Renal cortex interstitium (tissue), 11 donors: ENCODE results near the gene HMCN1. TPM values are rescaled to one million over a fixed set of nuclear protein-coding genes. Genes with fewer than 3 reads are reported as not detected.
"Not testable (repeated sequence)": the region's sequence is repeated elsewhere in the genome, so short reads cannot be mapped to it uniquely, and the experiment has no call there.

Experiments used
- DNase-seq, 11 donors: peaks; one replicate each; pipeline ENCODE4 v3.0.0-alpha.2; 2013; ENCODE audit warnings: low read depth in 9 of 11, low spot score in 4 of 11; ENCODE audit errors: extremely low read depth in 1 of 11
- polyA plus RNA-seq, 3 donors: library from polyadenylated mRNA; unstranded; fragments of 120-200 nt; gene quantifications; one replicate each; pipeline ENCODE4 v1.2.1, GENCODE V29; 2013; ENCODE audit not compliant: insufficient read length in 3 of 3

Gene HMCN1
- polyA plus RNA-seq, 3 donors, result 41.2 to 67.3 (median 60.3) TPM

DNA sequence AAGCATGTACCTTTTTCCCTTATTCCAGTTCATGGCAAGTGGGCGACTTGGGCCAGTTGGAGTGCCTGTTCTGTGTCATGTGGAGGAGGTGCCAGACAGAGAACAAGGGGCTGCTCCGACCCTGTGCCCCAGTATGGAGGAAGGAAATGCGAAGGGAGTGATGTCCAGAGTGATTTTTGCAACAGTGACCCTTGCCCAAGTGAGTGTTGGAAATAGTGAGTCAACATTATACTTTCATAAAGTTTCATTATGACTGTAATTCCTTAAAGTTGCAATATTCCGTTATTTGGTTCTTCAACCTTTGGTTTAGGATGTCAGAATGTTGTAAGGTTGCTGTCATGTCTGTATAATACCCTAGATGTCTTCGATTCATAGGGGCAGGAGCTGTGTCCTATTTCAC is 410.3 kb downstream of the HMCN1 start:
- no peak for DNase-seq

- no peak for DNase-seq
These were observed 412.8 kb downstream of the HMCN1 start for GRCh38 chr1:186146974-186147373.

DNA sequence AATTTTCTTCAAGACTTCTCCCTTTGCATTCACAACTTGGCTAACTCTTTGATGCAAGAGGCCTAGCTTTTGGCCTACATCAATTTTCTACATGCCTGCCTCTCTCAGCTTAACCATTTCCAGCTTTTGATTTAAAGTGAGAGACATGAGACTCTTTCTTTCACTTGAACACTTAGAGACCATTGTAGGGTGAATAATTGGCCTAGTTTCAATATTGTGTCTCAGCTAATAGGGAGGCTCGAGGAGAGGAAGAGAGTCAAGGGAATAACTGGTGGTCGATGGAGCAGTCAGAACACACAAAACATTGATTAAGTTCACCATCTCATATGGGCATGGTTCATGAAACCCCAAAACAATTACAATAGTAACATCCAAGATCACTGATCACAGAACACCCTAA is 415.4 kb downstream of the HMCN1 start:
- no peak for DNase-seq

- no peak for DNase-seq
These were observed 418.0 kb downstream of the HMCN1 start for GRCh38 chr1:186152227-186152619.

GRCh38 chr1:186152620-186153239 is 418.5 kb downstream of the HMCN1 start:
- DNase-seq, result no peak

- peak in 2 of 11 donors; percentile 11 to 12 for DNase-seq
These were observed 420.5 kb downstream of the HMCN1 start for GRCh38 chr1:186154651-186155050.

DNA sequence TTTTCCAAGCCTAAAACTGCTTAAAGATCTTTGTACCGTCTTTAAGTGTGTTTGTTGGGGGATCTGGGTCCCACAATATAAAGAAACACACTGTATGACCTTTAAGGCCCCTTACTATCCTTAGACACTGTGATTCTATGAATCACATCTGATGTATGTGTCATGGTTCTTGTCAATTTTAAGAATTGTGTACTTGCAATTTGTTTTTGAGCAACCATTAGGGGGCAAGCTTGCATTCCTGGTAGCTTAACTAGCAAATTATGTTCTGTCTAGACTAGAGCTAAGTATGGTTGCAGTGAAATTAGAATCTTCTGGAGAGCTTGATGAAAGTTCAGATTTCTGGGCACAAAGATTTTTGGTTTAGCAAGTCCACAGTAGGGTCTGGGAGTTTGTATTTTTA is 421.4 kb downstream of the HMCN1 start:
- DNase-seq, result peak in 3 of 11 donors; percentile 6 to 15 (median 7)

DNA sequence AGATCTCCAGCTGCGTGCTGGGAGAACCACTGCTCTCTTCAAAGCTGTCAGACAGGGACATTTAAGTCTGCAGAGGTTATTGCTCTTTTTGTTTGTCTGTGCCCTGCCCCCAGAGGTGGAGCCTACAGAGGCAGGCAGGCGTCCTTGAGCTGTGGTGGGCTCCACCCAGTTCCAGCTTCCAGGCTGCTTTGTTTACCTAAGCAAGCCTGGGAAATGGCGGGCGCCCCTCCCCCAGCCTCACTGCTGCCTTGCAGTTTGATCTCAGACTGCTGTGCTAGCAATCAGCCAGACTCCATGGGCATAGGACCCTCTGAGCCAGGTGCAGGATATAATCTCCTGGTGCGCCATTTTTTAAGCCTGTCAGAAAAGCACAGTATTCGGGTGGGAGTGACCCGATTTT is 428.7 kb downstream of the HMCN1 start:
- not testable (repeated sequence) for DNase-seq

GRCh38 chr1:186164773-186165172 is 430.6 kb downstream of the HMCN1 start:
- DNase-seq, result no peak

- DNase-seq, result no peak
These were observed 431.1 kb downstream of the HMCN1 start for GRCh38 chr1:186165303-186165702.

DNA sequence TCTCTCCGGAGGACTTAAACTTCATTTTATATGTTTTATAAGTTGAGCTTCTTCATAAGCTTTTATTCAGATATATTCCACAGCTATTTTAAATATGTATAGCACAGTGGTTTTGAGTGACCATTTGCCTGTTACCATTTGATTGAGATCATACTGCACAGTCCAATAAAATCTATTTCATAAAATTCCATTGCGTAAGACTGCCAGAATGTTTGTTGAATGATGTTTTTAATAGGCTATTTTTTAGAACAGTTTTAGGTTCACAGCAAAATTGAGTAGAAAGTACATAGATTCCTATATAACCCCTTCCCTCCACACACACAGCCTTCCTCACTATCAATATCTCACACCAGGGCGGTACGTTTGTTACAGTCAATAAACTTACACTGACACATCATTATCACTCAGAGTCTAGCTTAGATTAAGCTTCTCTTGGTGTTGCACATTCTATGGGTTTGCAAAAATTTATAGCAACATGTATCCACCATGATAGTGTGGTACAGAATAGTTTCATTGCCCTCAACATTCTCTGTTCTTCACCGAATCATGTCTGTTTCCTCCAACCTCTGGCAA is 433.0 kb downstream of the HMCN1 start:
- DNase-seq, result no peak

GRCh38 chr1:186175588-186175987 is 441.4 kb downstream of the HMCN1 start:
- no peak for DNase-seq

DNA sequence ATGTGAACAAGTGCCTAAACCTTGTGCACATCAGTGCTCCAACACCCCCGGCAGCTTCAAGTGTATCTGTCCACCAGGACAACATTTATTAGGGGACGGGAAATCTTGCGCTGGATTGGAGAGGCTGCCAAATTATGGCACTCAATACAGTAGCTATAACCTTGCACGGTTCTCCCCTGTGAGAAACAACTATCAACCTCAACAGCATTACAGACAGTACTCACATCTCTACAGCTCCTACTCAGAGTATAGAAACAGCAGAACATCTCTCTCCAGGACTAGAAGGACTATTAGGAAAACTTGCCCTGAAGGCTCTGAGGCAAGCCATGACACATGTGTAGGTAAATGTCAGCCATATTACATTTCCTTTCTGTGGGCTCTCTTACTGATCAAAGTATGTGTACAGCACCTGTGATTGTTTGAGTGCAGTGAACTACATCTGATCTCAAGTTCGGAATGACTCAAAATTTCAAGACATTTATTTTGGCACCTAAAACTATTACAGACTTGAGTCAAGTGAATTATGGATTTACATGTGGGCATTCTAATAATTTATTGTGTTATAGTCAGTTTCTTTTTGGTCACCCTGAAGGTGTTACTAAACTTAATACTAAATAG is 444.3 kb downstream of the HMCN1 start:
- DNase-seq, result no peak

- no peak for DNase-seq
These were observed 445.0 kb downstream of the HMCN1 start for GRCh38 chr1:186179231-186179630.

DNA sequence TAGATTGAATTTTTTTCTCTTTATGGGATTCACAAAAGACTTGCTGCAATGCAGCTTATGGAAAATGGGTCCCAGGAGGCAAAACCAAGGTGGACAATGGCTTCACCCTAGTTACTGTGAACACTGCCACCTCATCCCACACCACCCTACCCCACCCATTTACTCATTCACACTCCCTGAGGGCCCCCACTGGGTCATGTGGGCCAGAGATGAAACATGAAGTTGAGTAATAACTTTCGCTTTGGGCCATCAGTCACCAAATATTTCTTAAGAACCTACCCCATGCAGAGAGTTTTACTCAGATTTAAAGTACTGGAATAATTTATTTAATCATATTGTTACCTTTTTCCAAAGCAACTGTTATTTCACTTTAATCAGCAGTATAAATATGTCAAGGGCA is 449.0 kb downstream of the HMCN1 start:
- DNase-seq, result no peak

DNA sequence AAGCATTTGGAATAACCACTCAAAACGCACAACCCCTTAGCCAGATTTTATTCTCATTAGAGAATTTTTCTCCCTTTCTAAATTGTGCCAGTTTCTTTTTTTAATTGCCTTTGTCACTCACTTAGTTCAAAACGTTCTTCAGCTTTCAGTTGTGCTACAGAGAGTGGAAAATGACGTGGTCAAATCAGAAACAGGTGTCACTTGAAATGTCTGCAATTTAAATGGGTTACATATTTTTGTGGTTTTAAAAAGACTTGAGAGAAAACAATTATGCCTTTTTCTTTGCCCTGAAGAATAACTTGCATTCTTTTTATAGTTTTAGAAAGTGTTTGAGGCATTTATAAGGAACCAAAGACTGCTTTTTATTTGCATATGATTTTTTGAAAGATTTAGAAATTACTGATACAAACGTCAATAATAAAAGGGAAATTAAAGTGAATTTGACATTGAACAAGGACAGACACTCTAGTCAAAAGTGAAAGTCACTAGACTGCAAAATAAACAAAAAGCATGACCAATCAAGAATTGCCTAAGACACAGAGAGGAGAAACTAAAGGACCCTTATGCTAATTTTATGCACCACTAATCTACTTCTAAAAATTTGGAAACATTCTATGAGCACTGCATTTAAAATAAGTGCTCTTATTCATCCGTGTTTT is 449.9 kb downstream of the HMCN1 start:
- no peak for DNase-seq

- DNase-seq, result not testable (repeated sequence)
These were observed 452.1 kb downstream of the HMCN1 start for GRCh38 chr1:186186251-186186650.

DNA sequence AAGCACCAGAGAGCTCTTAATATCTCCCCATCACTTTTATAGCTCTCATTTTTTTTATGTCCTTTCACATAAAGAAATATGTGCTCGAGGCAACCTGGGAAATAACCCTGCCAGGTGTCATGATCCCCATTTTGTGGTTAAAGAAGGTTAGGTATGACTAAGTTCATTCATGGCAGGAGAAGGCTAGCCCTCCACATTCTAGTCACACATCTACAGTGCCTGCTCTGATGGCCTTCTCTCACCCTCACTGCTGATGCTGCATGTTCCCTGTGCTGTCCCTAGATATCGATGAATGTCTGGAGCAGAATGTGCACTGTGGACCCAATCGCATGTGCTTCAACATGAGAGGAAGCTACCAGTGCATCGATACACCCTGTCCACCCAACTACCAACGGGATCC is 453.4 kb downstream of the HMCN1 start:
- DNase-seq, result no peak

GRCh38 chr1:186188004-186188539 is 453.9 kb downstream of the HMCN1 start:
- no peak for DNase-seq

GRCh38 chr1:186188736-186189135 is 454.5 kb downstream of the HMCN1 start:
- DNase-seq, result no peak
